Muscle layer of colon (tissue), 2 donors: Measurements from ENCODE around the gene CCL2.

Experiments
- H3K27ac ChIP-seq: one replicate; pipeline ENCODE4 v1.7.0; 2013; ENCODE audit warnings: low read depth, mild to moderate bottlenecking, low read length, moderate library complexity
- H3K27me3 ChIP-seq, 2 donors: one replicate each; pipeline ENCODE4 v1.7.0; 2013; ENCODE audit warnings: low read length in 2 of 2, mild to moderate bottlenecking in 2 of 2; ENCODE audit not compliant: insufficient read depth in 2 of 2, control insufficient read depth in 1 of 2
- H3K36me3 ChIP-seq: one replicate; pipeline ENCODE4 v1.7.0; 2013; ENCODE audit warnings: mild to moderate bottlenecking, low read length; ENCODE audit not compliant: insufficient read depth
- H3K4me1 ChIP-seq: one replicate; pipeline ENCODE4 v1.7.0; 2013; ENCODE audit warnings: mild to moderate bottlenecking, low read length; ENCODE audit not compliant: insufficient read depth
- H3K4me3 ChIP-seq, 2 donors: one replicate each; pipeline ENCODE4 v1.7.0; 2013; ENCODE audit warnings: low read length in 2 of 2, low read depth in 1 of 2, mild to moderate bottlenecking in 1 of 2, moderate library complexity in 1 of 2
- H3K9ac ChIP-seq: one replicate; pipeline ENCODE4 v1.7.0; 2013; ENCODE audit warnings: low read length
- H3K9me3 ChIP-seq: one replicate; pipeline ENCODE4 v1.7.0; 2013; ENCODE audit warnings: mild to moderate bottlenecking, low read length
- donor health status: abdominal sarcoma.
- donor health status: Adenocarcinoma of cecum.

Gene CCL2

GRCh38 chr17:34276826-34277225, 21.7 kb downstream of the CCL2 start:
- Histone ChIP-seq H3K9ac (no peak overlapping the region), H3K4me3 (no peak overlapping the region), H3K9me3 (no peaks in the 10 kb centered on the region), H3K27me3 (no peaks in the 10 kb centered on the region), H3K27ac (no peak overlapping the region), H3K4me1 (no peaks in the 10 kb centered on the region), H3K36me3 (no peaks in the 10 kb centered on the region)

GRCh38 chr17:34283571-34283970, 28.5 kb downstream of the CCL2 start:
- Histone ChIP-seq H3K9ac (no peak overlapping the region), H3K4me3 (no peak overlapping the region), H3K27ac (no peak overlapping the region), H3K27me3 (no peaks in the 10 kb centered on the region), H3K36me3 (no peaks in the 10 kb centered on the region), H3K4me1 (peaks cover 4% of the 10 kb centered on the region), H3K9me3 (no peaks in the 10 kb centered on the region)

GRCh38 chr17:34285286-34285792, 30.3 kb downstream of the CCL2 start, which contains the start of gene CCL11:
TSS of gene CCL11 (plus strand) at chr17:34285742. CDS start at chr17:34285809, 67 bp downstream.
- no peaks in the 10 kb centered on the region for H3K9me3 ChIP-seq
- no peak within 1 kb of the TSS for H3K9ac ChIP-seq
- H3K27me3 ChIP-seq: no peaks in the 10 kb centered on the region
- no peaks in the 10 kb centered on the region for H3K36me3 ChIP-seq
- H3K4me3 ChIP-seq: no peak within 1 kb of the TSS
- H3K4me1 ChIP-seq: peaks cover 4% of the 10 kb centered on the region
- H3K27ac ChIP-seq: no peak within 1 kb of the TSS

- H3K36me3 ChIP-seq: no peaks in the 10 kb centered on the region
- no peak overlapping the region for H3K4me3 ChIP-seq
- H3K4me1 ChIP-seq: peaks cover 4% of the 10 kb centered on the region
- H3K9ac ChIP-seq: no peak overlapping the region
- no peaks in the 10 kb centered on the region for H3K9me3 ChIP-seq
- H3K27ac ChIP-seq: no peak overlapping the region
- no peaks in the 10 kb centered on the region for H3K27me3 ChIP-seq
These were observed 32.8 kb downstream of the CCL2 start for GRCh38 chr17:34287875-34288274.

- Histone ChIP-seq H3K4me1 (peaks cover 4% of the 10 kb centered on the region), H3K27ac (no peak overlapping the region), H3K36me3 (no peaks in the 10 kb centered on the region), H3K27me3 (no peaks in the 10 kb centered on the region), H3K9ac (no peak overlapping the region), H3K9me3 (no peaks in the 10 kb centered on the region), H3K4me3 (no peak overlapping the region)
These were observed 35.5 kb downstream of the CCL2 start for GRCh38 chr17:34290586-34290985.

- H3K27me3 ChIP-seq: no peaks in the 10 kb centered on the region
- peaks cover 4% of the 10 kb centered on the region for H3K4me1 ChIP-seq
- H3K27ac ChIP-seq: no peak overlapping the region
- no peaks in the 10 kb centered on the region for H3K36me3 ChIP-seq
- H3K9me3 ChIP-seq: no peaks in the 10 kb centered on the region
- no peak overlapping the region for H3K4me3 ChIP-seq
- H3K9ac ChIP-seq: no peak overlapping the region
These were observed 36.8 kb downstream of the CCL2 start for GRCh38 chr17:34291721-34292348.

GRCh38 chr17:34299027-34299426, 43.9 kb downstream of the CCL2 start:
- no peak overlapping the region for H3K9ac ChIP-seq
- no peak overlapping the region for H3K27ac ChIP-seq
- no peaks in the 10 kb centered on the region for H3K9me3 ChIP-seq
- no peaks in the 10 kb centered on the region for H3K36me3 ChIP-seq
- H3K27me3 ChIP-seq: no peaks in the 10 kb centered on the region
- no peak overlapping the region for H3K4me3 ChIP-seq
- H3K4me1 ChIP-seq: peaks cover 21% of the 10 kb centered on the region

- H3K36me3 ChIP-seq: no peaks in the 10 kb centered on the region
- no peaks in the 10 kb centered on the region for H3K27me3 ChIP-seq
- peaks cover 21% of the 10 kb centered on the region for H3K4me1 ChIP-seq
- H3K9me3 ChIP-seq: no peaks in the 10 kb centered on the region
- H3K4me3 ChIP-seq: no peak overlapping the region
- no peak overlapping the region for H3K9ac ChIP-seq
- no peak overlapping the region for H3K27ac ChIP-seq
These were observed 45.0 kb downstream of the CCL2 start for GRCh38 chr17:34299956-34300577.

GRCh38 chr17:34300652-34301370, 45.7 kb downstream of the CCL2 start:
- Histone ChIP-seq H3K4me3 (no peak overlapping the region), H3K36me3 (no peaks in the 10 kb centered on the region), H3K9me3 (no peaks in the 10 kb centered on the region), H3K27me3 (no peaks in the 10 kb centered on the region), H3K4me1 (peaks cover 21% of the 10 kb centered on the region), H3K27ac (peak overlapping the region; percentile 29), H3K9ac (no peak overlapping the region)

GRCh38 chr17:34301986-34302385, 46.9 kb downstream of the CCL2 start:
- Histone ChIP-seq H3K4me3 (no peak overlapping the region), H3K9ac (no peak overlapping the region), H3K27ac (no peak overlapping the region), H3K9me3 (no peaks in the 10 kb centered on the region), H3K36me3 (no peaks in the 10 kb centered on the region), H3K4me1 (peaks cover 21% of the 10 kb centered on the region), H3K27me3 (no peaks in the 10 kb centered on the region)

GRCh38 chr17:34302636-34303035, 47.6 kb downstream of the CCL2 start:
- H3K36me3 ChIP-seq: no peaks in the 10 kb centered on the region
- no peak overlapping the region for H3K27ac ChIP-seq
- peaks cover 21% of the 10 kb centered on the region for H3K4me1 ChIP-seq
- no peaks in the 10 kb centered on the region for H3K9me3 ChIP-seq
- no peaks in the 10 kb centered on the region for H3K27me3 ChIP-seq
- no peak overlapping the region for H3K9ac ChIP-seq
- H3K4me3 ChIP-seq: no peak overlapping the region
